NCI-H2081 treated with DMSO at 0.1 percent for 48 hours (cell line): ENCODE measurements around the gene IFNL3.

ENCODE experiments used
- DNase-seq: peaks from one replicate; lab custom pipeline; 2025; lab: John Stamatoyannopoulos, UW

IFNL3 gene

DNA sequence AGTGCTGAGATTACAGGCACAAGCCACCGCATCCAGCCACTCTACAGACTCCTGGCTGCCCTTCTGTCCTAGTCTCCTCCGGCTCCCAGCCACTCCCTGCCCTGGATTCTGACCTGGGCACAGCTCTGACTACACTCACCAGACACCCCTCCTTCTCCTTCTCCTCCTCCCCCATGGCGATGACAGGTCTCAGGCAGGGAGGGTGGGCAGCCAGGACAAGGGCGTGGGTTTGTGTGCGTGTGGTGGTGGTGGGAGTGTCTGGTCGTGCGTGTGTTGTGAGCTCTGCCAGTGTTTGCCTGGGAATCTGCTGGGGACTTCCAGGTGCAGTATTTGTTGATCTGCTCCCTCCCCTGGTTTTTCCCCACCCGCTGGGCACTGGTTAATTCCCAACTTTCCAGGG is 51.0 kb downstream of the IFNL3 start:
- DNase-seq: no peak
